Fibroblast of mammary gland (primary cell): ENCODE data around the gene PLEKHH2.
A peak's percentile ranks its signal among the peaks of the same experiment; 100 is the strongest.

Source experiments
- DNase-seq: peaks from one replicate; pipeline ENCODE4 v3.0.0-alpha.2; 2010; ENCODE audit warnings: low read depth
- H3K4me3 ChIP-seq: 2 replicates; pipeline ENCODE4 v1.5.1; 2011; ENCODE audit warnings: low read depth, mild to moderate bottlenecking, low read length, moderate library complexity; ENCODE audit not compliant: control insufficient read depth
- CTCF ChIP-seq: conservative IDR thresholded peaks from 2 replicates; pipeline ENCODE4 v1.5.1; 2011; ENCODE audit warnings: low read depth, low read length, inconsistent platforms; ENCODE audit not compliant: control insufficient read depth, insufficient read depth

PLEKHH2 gene

DNA sequence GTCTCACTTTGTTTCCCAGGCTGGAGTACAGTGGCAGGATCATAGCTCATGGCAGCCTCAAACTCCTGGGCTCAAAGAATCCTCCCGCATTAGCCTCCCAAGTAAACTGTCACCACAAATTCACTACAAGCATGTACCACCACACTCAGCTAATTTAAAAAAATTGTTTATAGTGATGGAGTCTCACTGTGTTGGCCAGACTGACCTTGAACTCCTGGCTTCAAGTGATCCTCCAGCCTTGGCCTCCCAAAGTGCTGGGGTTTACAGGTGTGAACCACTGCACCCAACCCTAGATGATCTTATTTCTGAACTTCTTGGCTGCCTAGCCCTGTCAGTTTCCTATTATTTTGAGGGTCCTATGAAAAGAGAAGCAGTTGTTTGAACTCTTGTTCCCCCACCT lies 151.6 kb downstream of the PLEKHH2 start:
- no peak overlapping the region for H3K4me3 ChIP-seq
- DNase-seq, result no peak
- no peak for TF ChIP-seq CTCF

DNA sequence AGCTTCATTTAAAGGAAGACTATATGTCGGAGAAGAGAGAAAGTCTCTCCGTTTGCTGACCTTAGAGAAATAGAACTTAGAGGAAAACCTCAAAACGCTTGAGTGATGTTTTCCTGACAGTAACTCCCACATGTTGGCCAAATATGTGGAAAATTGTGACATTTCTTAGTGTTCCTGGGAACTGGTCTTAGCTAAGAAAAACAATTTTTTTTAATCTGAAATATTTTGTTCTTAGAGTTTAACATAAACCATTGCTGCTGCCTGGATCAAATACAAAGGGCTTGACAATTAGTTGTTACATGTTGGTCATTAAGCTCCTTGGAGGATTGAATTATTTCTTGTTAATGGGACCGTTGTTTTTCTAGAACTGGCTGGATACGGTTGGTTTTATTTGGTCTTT lies 153.1 kb downstream of the PLEKHH2 start:
- H3K4me3 ChIP-seq, result no peak overlapping the region
- no peak for DNase-seq
- TF ChIP-seq CTCF, result no peak

GRCh38 chr2:43791035-43791765 lies 154.1 kb downstream of the PLEKHH2 start:
- no peak for TF ChIP-seq CTCF
- H3K4me3 ChIP-seq, result no peak overlapping the region
- DNase-seq, result no peak

- no peak for DNase-seq
- no peak for TF ChIP-seq CTCF
- H3K4me3 ChIP-seq, result no peak overlapping the region
Observed at GRCh38 chr2:43792653-43793052, 155.6 kb downstream of the PLEKHH2 start.

DNA sequence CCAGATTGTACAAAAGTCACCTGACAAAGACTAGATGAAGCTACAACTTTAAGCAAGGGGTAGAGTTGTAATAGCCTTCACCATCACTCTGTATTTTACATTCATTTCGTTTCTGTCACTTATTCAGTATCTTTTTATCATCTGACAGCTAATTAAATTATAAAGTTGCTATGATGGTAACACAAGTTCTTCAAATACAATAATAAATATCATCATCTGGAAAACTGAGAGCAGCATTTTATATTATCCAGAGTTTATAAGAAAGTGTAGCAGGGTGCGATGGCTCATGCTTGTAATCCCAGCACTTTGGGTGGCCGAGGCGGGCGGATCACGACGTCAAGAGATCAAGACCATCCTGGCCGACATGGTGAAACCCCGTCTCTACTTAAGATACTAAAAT lies 157.9 kb downstream of the PLEKHH2 start:
- TF ChIP-seq CTCF, result no peak
- DNase-seq, result no peak
- no peak overlapping the region for H3K4me3 ChIP-seq

DNA sequence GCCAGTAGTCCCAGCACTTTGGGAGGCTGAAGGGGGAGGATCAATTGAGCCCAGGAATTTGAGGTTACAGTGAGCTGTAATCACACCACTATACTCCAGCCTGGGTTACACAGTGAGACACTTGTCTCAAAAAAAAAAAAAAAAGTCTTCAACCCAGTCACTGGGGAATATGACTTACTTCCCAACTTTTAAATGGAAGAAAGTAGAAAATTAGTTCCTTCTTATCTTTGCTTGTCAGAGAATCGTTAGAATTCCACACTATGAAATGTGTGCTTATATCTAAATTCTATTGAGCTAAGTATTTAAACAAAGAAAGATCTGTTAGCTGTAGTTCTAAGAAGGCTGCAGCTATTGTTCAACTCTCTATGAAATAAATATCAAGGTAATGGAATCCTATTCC lies 159.1 kb downstream of the PLEKHH2 start:
- no peak for TF ChIP-seq CTCF
- H3K4me3 ChIP-seq, result no peak overlapping the region

GRCh38 chr2:43798300-43798699 lies 161.2 kb downstream of the PLEKHH2 start:
- no peak overlapping the region for H3K4me3 ChIP-seq
- no peak for DNase-seq
- peak; percentile 28 for TF ChIP-seq CTCF

More for the DNA sequence above, 159.1 kb downstream of the PLEKHH2 start:
- DNase-seq, result no peak
